OCI-LY7 (cell line): ENCODE data around the gene RAB10. TPM values are rescaled to one million over a fixed set of nuclear protein-coding genes. Genes with fewer than 3 reads are reported as not detected.

Experiments used
- BruUV-seq: library from RNA; stranded (reverse); fragments of 400-500 nt; replicated peaks from 2 replicates; lab custom pipeline; 2021; lab: Mats Ljungman, UMichigan
- CTCF ChIA-PET: fragments of 300-600 bp; sonication (Branson Sonifier 250); formaldehyde crosslinking; loops from one replicate; lab custom pipeline; 2022; ENCODE audit warnings: antibody characterized with exemption; ENCODE audit not compliant: unreplicated experiment; lab: Charles Lee
- POLR2A ChIA-PET: fragments of 300-600 bp; sonication (Branson Sonifier 250); formaldehyde crosslinking; loops from one replicate; lab custom pipeline; 2022; ENCODE audit warnings: antibody characterized with exemption; lab: Charles Lee
- DNase-seq: peaks from one replicate; pipeline ENCODE4 v3.0.0-alpha.2; 2015; ENCODE audit warnings: low spot score
- H2AFZ ChIP-seq: fragments of 200-600 bp; sonication (generic), shearing (Covaris generic); 2 replicates; pipeline ENCODE4 v1.6.1; 2014; ENCODE audit warnings: mild to moderate bottlenecking, antibody characterized with exemption, low read length, moderate library complexity
- H3K27ac ChIP-seq: fragments of 200-600 bp; sonication (generic); 2 replicates; pipeline ENCODE4 v1.5.1; 2014; ENCODE audit warnings: mixed run types, low read depth, mild to moderate bottlenecking, moderate library complexity, low read length, inconsistent platforms; ENCODE audit not compliant: poor library complexity, severe bottlenecking
- H3K36me3 ChIP-seq: fragments of 200-600 bp; sonication (generic); 2 replicates; pipeline ENCODE4 v1.6.1; 2014; ENCODE audit warnings: mild to moderate bottlenecking, antibody characterized with exemption, low read length, moderate library complexity, mixed read lengths; ENCODE audit not compliant: insufficient read depth
- H3K4me1 ChIP-seq: fragments of 200-600 bp; sonication (generic); 2 replicates; pipeline ENCODE4 v1.5.1; 2014; ENCODE audit warnings: mild to moderate bottlenecking, low read length; ENCODE audit not compliant: insufficient read depth, poor library complexity, severe bottlenecking
- H3K4me2 ChIP-seq: fragments of 200-600 bp; sonication (generic); 2 replicates; pipeline ENCODE4 v1.6.1; 2014; ENCODE audit warnings: mild to moderate bottlenecking, low read length
- H3K4me3 ChIP-seq: fragments of 200-600 bp; sonication (generic); 2 replicates; pipeline ENCODE4 v1.5.1; 2014; ENCODE audit warnings: mild to moderate bottlenecking, low read depth, low read length; ENCODE audit not compliant: poor library complexity, severe bottlenecking
- H3K79me2 ChIP-seq: fragments of 200-600 bp; sonication (generic); 2 replicates; pipeline ENCODE4 v1.6.1; 2016; ENCODE audit warnings: low read depth, mild to moderate bottlenecking, low read length, moderate library complexity, mixed read lengths; ENCODE audit not compliant: insufficient read depth
- H3K9me2 ChIP-seq: fragments of 200-600 bp; sonication (generic); 2 replicates; pipeline ENCODE4 v1.6.1; 2016; ENCODE audit warnings: mild to moderate bottlenecking, low read length, mixed read lengths; ENCODE audit not compliant: insufficient read depth
- H3K9me3 ChIP-seq: fragments of 200-600 bp; sonication (generic); 2 replicates; pipeline ENCODE4 v1.6.1; 2014; ENCODE audit warnings: mild to moderate bottlenecking, mixed run types, low read length, mixed read lengths
- H4K20me1 ChIP-seq: fragments of 200-600 bp; sonication (generic); 2 replicates; pipeline ENCODE4 v1.6.1; 2014; ENCODE audit warnings: mild to moderate bottlenecking, antibody characterized with exemption, low read length, moderate library complexity, mixed read lengths; ENCODE audit not compliant: insufficient read depth
- EZH2phosphoT487 ChIP-seq: fragments of 200-600 bp; sonication (generic); IDR thresholded peaks from 2 replicates; pipeline ENCODE4 v1.6.1; 2018; ENCODE audit warnings: low read depth, borderline replicate concordance, mild to moderate bottlenecking, mixed run types, antibody characterized with exemption, low read length, moderate library complexity, mixed read lengths
- intact Hi-C: fragments of 100-400 bp; cut with micrococcal nuclease; formaldehyde crosslinking; loops from one replicate; pipeline ENCODE4 v1.10.0; 2022; ENCODE audit not compliant: unreplicated experiment
- total RNA-seq, 2 experiments: library from RNA; depleted of rRNA in 1 of 2; stranded (reverse); fragments of >200 nt in 1 of 2; shearing (Covaris generic) in 1 of 2; gene quantifications; 2 replicates each; pipeline ENCODE4 v1.2.3, GENCODE V29; 2014 to 2022
- TF ChIP-seq, protein P1 (sequence below): fragments of 200-600 bp; sonication (generic); conservative IDR thresholded peaks from 2 replicates; pipeline ENCODE4 v1.5.1; 2014; ENCODE audit warnings: mild to moderate bottlenecking, antibody characterized with exemption, low read length, moderate library complexity, mixed read lengths

The RAB10 gene
- total RNA-seq, 2 experiments from 2014 or later = 58.3 to 96.7 TPM

DNA sequence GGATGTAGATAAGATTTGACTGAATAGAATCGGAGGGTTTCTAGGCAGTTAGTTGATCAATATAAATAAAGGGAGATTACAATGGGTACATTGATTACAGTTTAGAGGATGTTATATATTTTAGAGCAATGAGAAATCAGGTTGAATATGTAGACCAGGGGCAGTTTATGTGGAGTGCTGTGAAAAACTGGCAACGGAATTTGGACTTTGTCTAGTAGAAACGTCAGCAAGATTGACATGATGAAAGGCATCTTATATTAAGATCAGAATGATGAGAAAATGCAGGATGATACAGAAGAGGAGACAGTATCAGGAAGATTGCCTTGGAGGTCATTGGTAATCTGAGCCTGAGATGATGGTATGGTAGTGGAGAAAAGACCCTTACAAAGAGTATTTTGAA, 39.9 kb downstream of the RAB10 start:
- Histone ChIP-seq H3K9me3 (peaks cover 8% of the 10 kb centered on the region; the same call in 1 of the 2 replicates), H3K4me1 (peaks cover 12% of the 10 kb centered on the region), H4K20me1 (peaks cover 11% of the 10 kb centered on the region), H3K36me3 (peaks cover 35% of the 10 kb centered on the region), H3K4me3 (no peak overlapping the region), H3K27ac (no peak overlapping the region), H3K79me2 (peaks cover 99% of the 10 kb centered on the region), H3K9me2 (no peaks in the 10 kb centered on the region), H3K4me2 (no peak overlapping the region), H2AFZ (no peak overlapping the region)
- intact Hi-C loops = no loop called here
- ChIA-PET CTCF (interaction anchor here (0.5 kb wide), 1 partner anchor 646 kb away, joined by 7 read pairs; no protein-coding TSS in a partner anchor), POLR2A (interaction anchor here (1.0 to 1.1 kb wide), 3 partner anchors 11 to 18 kb away, joined by 3 to 4 read pairs (median 3); no protein-coding TSS in a partner anchor)
- TF ChIP-seq EZH2phosphoT487 = no peak
- TF ChIP-seq, protein P1, sequence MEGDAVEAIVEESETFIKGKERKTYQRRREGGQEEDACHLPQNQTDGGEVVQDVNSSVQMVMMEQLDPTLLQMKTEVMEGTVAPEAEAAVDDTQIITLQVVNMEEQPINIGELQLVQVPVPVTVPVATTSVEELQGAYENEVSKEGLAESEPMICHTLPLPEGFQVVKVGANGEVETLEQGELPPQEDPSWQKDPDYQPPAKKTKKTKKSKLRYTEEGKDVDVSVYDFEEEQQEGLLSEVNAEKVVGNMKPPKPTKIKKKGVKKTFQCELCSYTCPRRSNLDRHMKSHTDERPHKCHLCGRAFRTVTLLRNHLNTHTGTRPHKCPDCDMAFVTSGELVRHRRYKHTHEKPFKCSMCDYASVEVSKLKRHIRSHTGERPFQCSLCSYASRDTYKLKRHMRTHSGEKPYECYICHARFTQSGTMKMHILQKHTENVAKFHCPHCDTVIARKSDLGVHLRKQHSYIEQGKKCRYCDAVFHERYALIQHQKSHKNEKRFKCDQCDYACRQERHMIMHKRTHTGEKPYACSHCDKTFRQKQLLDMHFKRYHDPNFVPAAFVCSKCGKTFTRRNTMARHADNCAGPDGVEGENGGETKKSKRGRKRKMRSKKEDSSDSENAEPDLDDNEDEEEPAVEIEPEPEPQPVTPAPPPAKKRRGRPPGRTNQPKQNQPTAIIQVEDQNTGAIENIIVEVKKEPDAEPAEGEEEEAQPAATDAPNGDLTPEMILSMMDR = no peak
- BruUV-seq = no TSS peak
- no peak for DNase-seq

DNA sequence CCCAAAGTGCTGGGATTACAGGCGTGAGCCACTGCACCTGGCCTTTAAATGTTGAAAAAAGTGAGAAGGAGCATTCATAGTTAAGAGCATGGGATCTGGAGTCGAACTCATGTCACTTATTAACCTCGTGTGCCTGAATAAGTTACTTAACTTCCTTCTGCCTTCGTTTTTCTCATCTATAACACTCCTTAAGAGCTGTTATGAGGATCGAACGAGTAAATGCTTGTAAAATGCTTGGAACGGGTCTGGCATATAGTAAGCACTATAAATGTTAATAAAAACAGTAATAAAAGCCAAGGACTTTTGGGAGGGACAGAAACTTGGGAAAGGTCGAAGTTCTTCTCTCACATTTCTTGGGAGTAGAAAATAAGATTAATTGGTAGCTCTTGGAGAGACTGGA, 40.8 kb downstream of the RAB10 start:
- H3K4me1 ChIP-seq = peaks cover 5% of the 10 kb centered on the region
- BruUV-seq = no TSS peak
- peaks cover 11% of the 10 kb centered on the region for H4K20me1 ChIP-seq
- ChIA-PET CTCF (no interaction called here), POLR2A (interaction anchor here (0.5 to 1.1 kb wide), 4 partner anchors 12 to 22 kb away, joined by 3 to 5 read pairs (median 3); no protein-coding TSS in a partner anchor)
- no peak overlapping the region for H3K4me2 ChIP-seq
- H3K36me3 ChIP-seq = peaks cover 34% of the 10 kb centered on the region
- peaks cover 9% of the 10 kb centered on the region; the same call in 1 of the 2 replicates for H3K9me3 ChIP-seq
- H3K27ac ChIP-seq = no peak overlapping the region
- H3K4me3 ChIP-seq = no peak overlapping the region
- H2AFZ ChIP-seq = no peak overlapping the region
- TF ChIP-seq, protein P1 = no peak
- no peak for TF ChIP-seq EZH2phosphoT487
- H3K9me2 ChIP-seq = no peaks in the 10 kb centered on the region
- intact Hi-C loops = no loop called here
- DNase-seq = no peak
- peaks cover 99% of the 10 kb centered on the region for H3K79me2 ChIP-seq

DNA sequence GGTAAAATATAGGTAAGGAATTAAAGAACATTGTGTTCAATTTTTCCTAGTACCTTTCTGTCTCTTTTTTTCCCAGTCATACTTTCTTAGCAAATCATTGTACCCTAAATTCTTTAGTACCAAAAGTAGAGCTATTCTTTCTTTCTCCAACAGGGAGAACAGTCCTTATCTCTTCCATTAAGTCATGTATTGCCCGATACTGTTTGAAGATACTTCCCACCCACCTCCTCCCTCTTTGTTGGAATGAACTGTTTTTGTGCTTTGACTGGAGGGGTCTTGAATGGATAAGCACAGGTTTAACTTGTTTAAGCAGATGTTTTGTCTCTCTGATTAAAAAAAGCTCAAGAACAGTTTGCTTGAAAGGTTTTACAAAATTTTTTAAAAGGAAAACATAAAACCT, 41.3 kb downstream of the RAB10 start:
- no peak for DNase-seq
- Histone ChIP-seq H2AFZ (no peak overlapping the region), H3K36me3 (peaks cover 39% of the 10 kb centered on the region), H3K79me2 (peaks cover 99% of the 10 kb centered on the region), H3K4me2 (no peak overlapping the region), H3K27ac (no peak overlapping the region), H3K9me3 (peaks cover 14% of the 10 kb centered on the region), H3K4me3 (no peak overlapping the region), H4K20me1 (peaks cover 11% of the 10 kb centered on the region), H3K4me1 (no peaks in the 10 kb centered on the region), H3K9me2 (no peaks in the 10 kb centered on the region)
- ChIA-PET POLR2A (interaction anchor here (0.5 to 1.5 kb wide), 3 partner anchors 11 to 23 kb away, joined by 3 to 5 read pairs (median 4); no protein-coding TSS in a partner anchor), CTCF (no interaction called here)
- TF ChIP-seq, protein P1 = no peak
- no peak for TF ChIP-seq EZH2phosphoT487
- no TSS peak for BruUV-seq
- intact Hi-C loops = no loop called here
